SK-N-SH (cell line): ENCODE measurements around the gene RXYLT1.

ENCODE experiments used
- CTCF ChIP-seq: fragments of 200-600 bp; sonication (generic); IDR thresholded peaks from 2 replicates; pipeline ENCODE4 v1.6.1; 2017; ENCODE audit warnings: antibody characterized with exemption, mild to moderate bottlenecking, moderate library complexity
- EP300 ChIP-seq, 2 experiments: IDR thresholded peaks; 2 replicates each; pipeline versions ENCODE4 v1.4.0 to v1.6.1; 2012; ENCODE audit warnings: borderline replicate concordance in 1 of 2, low read depth in 1 of 2, low read length in 1 of 2
- POLR2AphosphoS5 ChIP-seq: IDR thresholded peaks from 2 replicates; pipeline ENCODE4 v1.6.1; 2012; ENCODE audit warnings: low read depth, low read length
- RAD21 ChIP-seq: IDR thresholded peaks from 2 replicates; pipeline ENCODE4 v1.6.1; 2012; ENCODE audit warnings: mild to moderate bottlenecking, low read length
- SIN3A ChIP-seq: IDR thresholded peaks from 2 replicates; pipeline ENCODE4 v1.6.1; 2012; ENCODE audit warnings: low read depth, mild to moderate bottlenecking, low read length, moderate library complexity, borderline replicate concordance
- YY1 ChIP-seq: IDR thresholded peaks from 2 replicates; pipeline ENCODE4 v1.4.0; 2012; ENCODE audit warnings: low read depth, mild to moderate bottlenecking

GRCh38 chr12:63855299-63855698, 75.6 kb downstream of the RXYLT1 start:
- TF ChIP-seq CTCF = no peak
- no peak for TF ChIP-seq POLR2AphosphoS5
- no peak for TF ChIP-seq RAD21
- no peak for TF ChIP-seq YY1
- TF ChIP-seq EP300 (IDR thresholded peaks at IDR 0.05; ENCODE audit: borderline replicate concordance in 1 of 2, low read depth in 1 of 2, low read length in 1 of 2) = no peak
- no peak for TF ChIP-seq SIN3A
